ENCODE measurements around the gene TMEM214. TPM values are rescaled to one million over a fixed set of nuclear protein-coding genes. Genes with fewer than 3 reads are reported as not detected.
A peak's percentile ranks its signal among the peaks of the same experiment; 100 is the strongest.

Gene TMEM214
- total RNA-seq, 1 donor, result 71.6 TPM

- H3K4me3 ChIP-seq (ENCODE audit: low read depth, low read length), result no peak overlapping the region
- TF ChIP-seq CTCF (IDR thresholded peaks at IDR 0.05; ENCODE audit: insufficient read depth, low read length), result no peak
- no peak for DNase-seq (ENCODE audit: low read depth)
Observed at GRCh38 chr2:27019459-27019858, 13.3 kb upstream of the TMEM214 start.

DNA sequence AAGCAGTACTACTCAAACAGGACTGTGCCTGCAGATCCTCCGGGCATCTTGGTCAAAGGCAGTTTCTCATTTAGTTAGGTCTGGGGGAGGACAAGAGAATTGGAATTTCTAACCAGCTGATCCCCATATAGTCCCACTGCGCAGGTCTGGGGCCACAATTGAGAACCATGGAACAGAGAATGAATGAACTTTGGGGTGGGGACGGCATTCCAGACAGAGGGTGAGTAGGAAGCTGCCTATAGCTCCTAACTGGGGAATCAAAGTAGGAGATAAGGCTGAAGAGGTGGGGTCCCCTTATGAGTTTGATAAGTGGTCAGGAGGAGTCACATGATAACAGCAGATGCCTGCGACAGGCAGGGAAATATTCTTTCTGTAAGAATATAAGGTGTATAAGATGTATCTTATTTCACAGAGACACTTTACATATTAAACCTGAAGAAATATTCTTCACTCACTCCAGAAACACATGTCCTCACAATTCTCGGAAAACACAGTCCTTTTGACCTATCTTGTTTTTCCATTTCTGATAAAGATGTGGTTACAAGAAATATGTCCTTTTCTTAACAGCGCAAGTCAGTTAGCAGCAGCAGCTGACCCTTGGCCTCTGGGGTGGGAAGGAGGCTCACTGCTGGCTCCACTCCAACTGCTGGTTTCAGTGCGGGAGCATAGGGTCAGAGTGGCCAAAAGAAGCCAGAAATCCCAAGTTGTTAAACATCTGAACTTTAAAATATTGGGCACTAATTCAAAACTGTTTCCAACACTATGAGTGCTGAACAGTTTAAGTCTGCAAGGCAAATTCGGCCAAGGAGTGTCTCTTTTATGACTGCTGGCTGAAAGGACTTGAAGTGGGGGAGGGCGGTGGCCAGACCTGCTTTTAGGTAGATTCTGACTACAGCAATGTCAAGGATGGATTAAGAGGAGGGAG lies 12.6 kb upstream of the TMEM214 start:
- DNase-seq (ENCODE audit: low read depth), result peak; percentile 21

GRCh38 chr2:27021253-27022049 lies 11.3 kb upstream of the TMEM214 start:
- H3K4me3 ChIP-seq (ENCODE audit: low read depth, low read length), result no peak overlapping the region
- TF ChIP-seq CTCF (IDR thresholded peaks at IDR 0.05; ENCODE audit: insufficient read depth, low read length), result no peak
- DNase-seq (ENCODE audit: low read depth), result peak; percentile 21

More for the DNA sequence above, 12.6 kb upstream of the TMEM214 start:
- H3K4me3 ChIP-seq (ENCODE audit: low read depth, low read length), result no peak overlapping the region
- no peak for TF ChIP-seq CTCF (IDR thresholded peaks at IDR 0.05; ENCODE audit: insufficient read depth, low read length)

GRCh38 chr2:27023740-27024139 lies 9.0 kb upstream of the TMEM214 start:
- no peak for TF ChIP-seq CTCF (IDR thresholded peaks at IDR 0.05; ENCODE audit: insufficient read depth, low read length)
- DNase-seq (ENCODE audit: low read depth), result no peak
- no peak overlapping the region for H3K4me3 ChIP-seq (ENCODE audit: low read depth, low read length)

DNA sequence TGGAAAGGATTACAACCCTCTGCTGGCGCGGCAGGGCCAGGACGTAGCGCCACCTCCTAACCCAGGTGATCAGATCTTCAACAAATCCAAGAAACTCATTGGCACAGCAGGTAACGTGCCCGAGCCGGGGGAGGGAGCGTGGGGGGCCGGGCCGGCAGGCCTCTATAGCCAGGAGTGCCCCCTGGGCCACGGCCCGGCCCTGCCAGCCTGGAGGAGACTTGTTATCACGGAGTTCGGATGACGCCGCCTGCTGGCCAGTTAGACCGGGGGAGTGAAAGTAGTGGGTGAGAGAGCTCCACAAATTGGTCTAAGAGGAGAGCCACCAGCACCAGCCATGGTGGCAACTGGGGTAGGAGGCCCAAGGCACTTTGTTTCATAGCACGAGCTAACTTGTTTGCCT lies 8.6 kb upstream of the TMEM214 start:
- H3K4me3 ChIP-seq (ENCODE audit: low read depth, low read length), result no peak overlapping the region
- DNase-seq (ENCODE audit: low read depth), result no peak
- no peak for TF ChIP-seq CTCF (IDR thresholded peaks at IDR 0.05; ENCODE audit: insufficient read depth, low read length)

- no peak for TF ChIP-seq CTCF (IDR thresholded peaks at IDR 0.05; ENCODE audit: insufficient read depth, low read length)
- H3K4me3 ChIP-seq (ENCODE audit: low read depth, low read length), result no peak overlapping the region
- DNase-seq (ENCODE audit: low read depth), result no peak
Observed at GRCh38 chr2:27024812-27025211, 8.0 kb upstream of the TMEM214 start.

Data from fibroblast of the aortic adventitia (primary cell).